A673 (cell line): Measurements from ENCODE around the gene DNLZ. TPM values are rescaled to one million over a fixed set of nuclear protein-coding genes. Genes with fewer than 3 reads are reported as not detected.
A peak's percentile ranks its signal among the peaks of the same experiment; 100 is the strongest.

Experiments
- BruUV-seq: library from RNA; stranded (reverse); fragments of 400-500 nt; replicated peaks from 2 replicates; lab custom pipeline; 2021; lab: Mats Ljungman, UMichigan
- CTCF ChIA-PET: fragments of 300-600 bp; sonication (Branson Sonifier 250); formaldehyde crosslinking; loops from one replicate; lab custom pipeline; 2022; ENCODE audit warnings: antibody characterized with exemption; lab: Charles Lee
- POLR2A ChIA-PET: fragments of 300-600 bp; sonication (Branson Sonifier 250); formaldehyde crosslinking; loops from one replicate; lab custom pipeline; 2022; ENCODE audit warnings: antibody characterized with exemption; ENCODE audit not compliant: low non-redundant PET; lab: Charles Lee
- DNase-seq: peaks from one replicate; pipeline ENCODE4 v3.0.0-alpha.2; 2015; ENCODE audit warnings: low spot score
- H3K27ac ChIP-seq: fragments of 200-600 bp; sonication (generic); 2 replicates; pipeline ENCODE4 v1.5.1; 2016; ENCODE audit warnings: mixed run types, low read depth, mild to moderate bottlenecking, mixed read lengths, antibody characterized with exemption, low read length; ENCODE audit not compliant: poor library complexity, severe bottlenecking
- H3K27me3 ChIP-seq: fragments of 200-600 bp; sonication (generic); replicated peaks from 2 replicates; pipeline ENCODE4 v1.6.1; 2017; ENCODE audit warnings: mixed run types, low read depth, mild to moderate bottlenecking, mixed read lengths, antibody characterized with exemption, low read length; ENCODE audit not compliant: insufficient read depth, poor library complexity
- H3K36me3 ChIP-seq: fragments of 200-600 bp; sonication (generic); 2 replicates; pipeline ENCODE4 v1.6.1; 2016; ENCODE audit warnings: mixed run types, mild to moderate bottlenecking, mixed read lengths, antibody characterized with exemption, low read length; ENCODE audit not compliant: insufficient read depth, poor library complexity, severe bottlenecking
- H3K4me1 ChIP-seq: fragments of 200-600 bp; sonication (generic); 2 replicates; pipeline ENCODE4 v1.6.1; 2017; ENCODE audit warnings: mixed run types, mild to moderate bottlenecking, mixed read lengths, antibody characterized with exemption, low read length; ENCODE audit not compliant: insufficient read depth, poor library complexity, severe bottlenecking
- H3K4me3 ChIP-seq: fragments of 200-600 bp; sonication (generic); 2 replicates; pipeline ENCODE4 v1.5.1; 2016; ENCODE audit warnings: low read depth, mixed run types, mild to moderate bottlenecking, mixed read lengths, low read length; ENCODE audit not compliant: poor library complexity, severe bottlenecking
- H3K9me3 ChIP-seq: fragments of 200-600 bp; sonication (generic); 2 replicates; pipeline ENCODE4 v1.6.1; 2016; ENCODE audit warnings: mixed run types, low read depth, mild to moderate bottlenecking, mixed read lengths, antibody characterized with exemption, low read length; ENCODE audit not compliant: poor library complexity, severe bottlenecking
- EZH2 ChIP-seq: fragments of 200-600 bp; sonication (generic); IDR thresholded peaks from 2 replicates; pipeline ENCODE4 v1.6.1; 2017; ENCODE audit warnings: borderline replicate concordance, low read depth, mild to moderate bottlenecking, mixed read lengths, antibody characterized with exemption, low read length; ENCODE audit not compliant: poor library complexity, severe bottlenecking
- intact Hi-C: fragments of 100-400 bp; cut with micrococcal nuclease; formaldehyde crosslinking; loops from one replicate; pipeline ENCODE4 v1.10.0; 2022; ENCODE audit not compliant: unreplicated experiment
- total RNA-seq: library from RNA; stranded (reverse); gene quantifications from 2 replicates; pipeline ENCODE4 v1.2.3, GENCODE V29; 2021
- TF ChIP-seq, protein P1 (sequence below): fragments of 300-800, 200-600 bp; sonication (generic); conservative IDR thresholded peaks from 2 replicates; pipeline ENCODE4 v1.5.1; 2017; ENCODE audit warnings: low read depth, mild to moderate bottlenecking, antibody characterized with exemption, low read length, moderate library complexity, mixed read lengths

DNLZ gene
- total RNA-seq, 1 experiment from 2014 or later = 37.3 TPM

DNA sequence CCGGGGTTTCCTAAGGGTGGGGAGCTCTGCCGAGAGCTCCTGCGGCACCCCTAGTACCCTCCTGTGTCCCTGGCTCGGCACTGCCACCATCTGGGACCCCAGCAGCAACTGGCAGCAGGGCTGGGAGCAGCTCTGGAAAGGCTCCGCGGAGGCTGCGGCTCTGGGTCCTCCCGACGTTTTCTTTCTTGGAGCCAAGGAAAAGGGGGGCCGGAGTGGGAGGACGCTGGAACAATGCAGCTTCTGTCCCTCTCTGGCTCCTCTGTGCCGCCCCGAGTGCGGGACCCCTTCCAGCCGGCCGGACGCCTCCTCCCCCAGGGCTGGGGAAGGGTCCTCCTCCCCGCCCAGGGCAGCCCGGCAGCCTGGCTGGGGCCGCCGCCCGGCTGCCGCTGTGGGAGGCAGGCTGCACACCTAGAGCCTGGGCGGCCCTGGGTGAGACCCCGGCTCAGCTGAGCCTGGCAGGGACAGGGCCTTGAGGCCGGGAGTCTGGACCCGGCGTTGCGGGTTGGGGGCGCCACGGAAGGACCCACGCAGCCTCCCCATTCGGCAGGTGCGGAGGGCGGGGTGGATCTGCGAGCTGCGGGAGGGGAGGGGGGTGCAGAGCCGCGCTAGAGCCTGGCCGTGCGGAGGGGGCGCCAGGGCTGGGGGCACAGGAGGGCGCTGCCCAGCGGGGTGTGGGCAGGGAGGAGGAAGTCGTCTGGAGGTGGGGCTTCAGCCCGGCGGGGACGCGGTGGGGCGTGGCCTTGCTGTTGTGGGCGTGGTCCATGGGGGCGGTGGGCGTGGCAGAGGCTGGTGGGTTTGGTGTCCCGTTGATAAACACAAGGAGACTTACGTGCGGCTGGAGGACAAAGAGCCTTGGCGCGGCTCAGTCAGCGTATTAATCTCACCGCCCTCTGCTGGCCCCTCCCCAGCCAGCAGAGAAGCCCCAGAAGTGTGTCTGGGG, 21.1 kb downstream of the DNLZ start:
- POLR2A ChIA-PET = no interaction called here
- intact Hi-C loops = no loop called here

DNA sequence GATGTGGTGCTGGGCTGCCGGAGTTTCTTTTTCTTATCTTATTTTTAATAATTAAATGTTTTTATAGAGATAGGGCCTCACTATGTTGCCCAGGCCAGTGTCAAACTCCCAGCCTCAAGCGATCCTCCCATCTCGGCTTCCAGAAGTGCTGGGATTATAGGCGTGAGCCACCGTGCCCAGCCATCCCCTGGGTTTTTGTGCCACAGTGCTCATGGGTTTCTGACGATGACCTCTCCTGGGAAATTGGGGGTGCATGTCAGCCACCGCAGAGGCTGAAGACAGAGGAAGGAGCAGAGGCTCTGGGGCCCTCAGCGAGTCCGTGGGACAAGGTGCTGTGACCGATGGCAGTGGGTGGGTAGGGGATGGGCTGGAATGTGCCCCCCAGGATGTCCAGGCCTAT, 21.8 kb downstream of the DNLZ start:
- H3K27ac ChIP-seq = no peak overlapping the region
- intact Hi-C loops = no loop called here
- H3K4me1 ChIP-seq = peaks cover 12% of the 10 kb centered on the region
- H3K4me3 ChIP-seq = no peak overlapping the region
- DNase-seq = no peak
- no peaks in the 10 kb centered on the region for H3K9me3 ChIP-seq
- TF ChIP-seq, protein P1, sequence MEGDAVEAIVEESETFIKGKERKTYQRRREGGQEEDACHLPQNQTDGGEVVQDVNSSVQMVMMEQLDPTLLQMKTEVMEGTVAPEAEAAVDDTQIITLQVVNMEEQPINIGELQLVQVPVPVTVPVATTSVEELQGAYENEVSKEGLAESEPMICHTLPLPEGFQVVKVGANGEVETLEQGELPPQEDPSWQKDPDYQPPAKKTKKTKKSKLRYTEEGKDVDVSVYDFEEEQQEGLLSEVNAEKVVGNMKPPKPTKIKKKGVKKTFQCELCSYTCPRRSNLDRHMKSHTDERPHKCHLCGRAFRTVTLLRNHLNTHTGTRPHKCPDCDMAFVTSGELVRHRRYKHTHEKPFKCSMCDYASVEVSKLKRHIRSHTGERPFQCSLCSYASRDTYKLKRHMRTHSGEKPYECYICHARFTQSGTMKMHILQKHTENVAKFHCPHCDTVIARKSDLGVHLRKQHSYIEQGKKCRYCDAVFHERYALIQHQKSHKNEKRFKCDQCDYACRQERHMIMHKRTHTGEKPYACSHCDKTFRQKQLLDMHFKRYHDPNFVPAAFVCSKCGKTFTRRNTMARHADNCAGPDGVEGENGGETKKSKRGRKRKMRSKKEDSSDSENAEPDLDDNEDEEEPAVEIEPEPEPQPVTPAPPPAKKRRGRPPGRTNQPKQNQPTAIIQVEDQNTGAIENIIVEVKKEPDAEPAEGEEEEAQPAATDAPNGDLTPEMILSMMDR = no peak
- no peak for TF ChIP-seq EZH2
- H3K27me3 ChIP-seq = no peaks in the 10 kb centered on the region
- POLR2A ChIA-PET = no interaction called here
- BruUV-seq = no TSS peak
- CTCF ChIA-PET = no interaction called here
- H3K36me3 ChIP-seq = peaks cover 5% of the 10 kb centered on the region

More for the DNA sequence above, 21.1 kb downstream of the DNLZ start:
- peak; percentile 90 for DNase-seq
- CTCF ChIA-PET = no interaction called here
- Histone ChIP-seq H3K4me1 (peaks cover 12% of the 10 kb centered on the region), H3K36me3 (no peaks in the 10 kb centered on the region), H3K4me3 (peak overlapping the region; percentile 36), H3K9me3 (no peaks in the 10 kb centered on the region), H3K27ac (peak overlapping the region; percentile 82), H3K27me3 (no peaks in the 10 kb centered on the region)
- no TSS peak for BruUV-seq
- TF ChIP-seq, protein P1 = no peak
- TF ChIP-seq EZH2 = no peak

DNA sequence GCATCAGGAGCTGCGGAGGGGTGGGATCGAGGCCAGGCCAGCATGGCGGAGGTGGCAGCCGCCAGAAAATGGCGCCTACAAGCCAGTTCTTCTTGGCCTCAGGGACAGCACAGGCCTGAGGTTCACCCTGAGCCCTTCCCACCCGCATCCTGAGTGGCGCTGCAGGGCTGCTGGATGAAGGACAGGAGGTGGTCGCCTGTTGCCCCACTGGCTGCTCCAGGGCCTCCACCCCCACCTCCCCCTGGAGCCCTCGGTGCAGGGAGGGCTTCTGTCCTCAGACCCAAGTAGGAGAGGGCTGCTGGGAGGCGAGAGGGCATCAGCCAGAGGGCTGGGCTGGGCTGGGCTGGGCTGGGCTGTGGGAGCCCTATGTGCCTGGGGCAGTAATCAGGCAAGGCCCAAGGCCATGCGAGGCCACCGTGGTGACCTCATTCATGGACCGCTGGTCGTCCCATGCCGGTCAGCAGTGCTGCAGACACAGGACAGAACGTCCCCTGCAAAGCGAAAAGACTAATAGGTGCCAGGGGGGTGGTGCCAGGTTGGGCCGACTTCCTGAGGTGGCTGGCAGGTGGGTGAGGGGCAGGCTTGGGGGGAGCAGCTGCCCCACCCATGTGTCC, 22.4 kb downstream of the DNLZ start:
- Histone ChIP-seq H3K27ac (no peak overlapping the region), H3K9me3 (no peaks in the 10 kb centered on the region), H3K27me3 (no peaks in the 10 kb centered on the region), H3K36me3 (peaks cover 7% of the 10 kb centered on the region), H3K4me3 (no peak overlapping the region), H3K4me1 (peaks cover 12% of the 10 kb centered on the region)
- ChIA-PET CTCF (no interaction called here), POLR2A (no interaction called here)
- no TSS peak for BruUV-seq
- intact Hi-C loops = no loop called here
- TF ChIP-seq, protein P1 = no peak
- TF ChIP-seq EZH2 = no peak
- DNase-seq = no peak
